ENCODE data around the gene NCBP3.
A peak's percentile ranks its signal among the peaks of the same experiment; 100 is the strongest.

The NCBP3 gene

GRCh38 chr17:3827124-3827773, 18.8 kb downstream of the NCBP3 start:
- H3K4me2 ChIP-seq (ENCODE audit: insufficient read depth, low read length) = no peak overlapping the region
- ATAC-seq (ENCODE audit: insufficient read depth, low read depth) = peak; percentile 78

GRCh38 chr17:3826191-3826590, 19.9 kb downstream of the NCBP3 start:
- Histone ChIP-seq H3K27ac (ENCODE audit: low read length) (peak overlapping the region; percentile 46; the same call in 1 of the 2 replicates), H4K20me1 (ENCODE audit: insufficient read depth, low read length) (no peaks in the 10 kb centered on the region; the same call in 1 of the 2 replicates), H3K9ac (ENCODE audit: low read depth, low read length) (no peak overlapping the region), H3K9me3 (ENCODE audit: insufficient read depth, low read length, severe bottlenecking) (no peaks in the 10 kb centered on the region), H3K36me3 (ENCODE audit: insufficient read depth, low read length) (peaks cover 94% of the 10 kb centered on the region), H3K27me3 (ENCODE audit: insufficient read depth, low read length, poor library complexity) (no peaks in the 10 kb centered on the region), H3K79me2 (ENCODE audit: insufficient read depth, low read length) (peaks cover 23% of the 10 kb centered on the region), H3K4me1 (ENCODE audit: insufficient read depth, low read length) (0 out of 2 replicates have a peak, but pooled peaks cover 4% of the 10 kb centered on the region), H3K4me3 (ENCODE audit: low read depth in 1 of 2, low read length in 2 of 2) (no peak overlapping the region), H2AFZ (ENCODE audit: low read depth, low read length) (no peak overlapping the region), H3K4me2 (ENCODE audit: insufficient read depth, low read length) (no peak overlapping the region)
- DNase-seq (no peak), ATAC-seq (ENCODE audit: insufficient read depth, low read depth) (no peak)
- TF ChIP-seq CTCF (IDR thresholded peaks at IDR 0.05; ENCODE audit: borderline replicate concordance, extremely low read depth, low read length, poor library complexity, severe bottlenecking) = no peak
- no peak for TF ChIP-seq EZH2 (IDR thresholded peaks at IDR 0.05; ENCODE audit: borderline replicate concordance, low read depth, low read length, severe bottlenecking)

More at GRCh38 chr17:3827124-3827773, 18.8 kb downstream of the NCBP3 start:
- no peaks in the 10 kb centered on the region; the same call in 1 of the 2 replicates for H4K20me1 ChIP-seq (ENCODE audit: insufficient read depth, low read length)
- H3K4me3 ChIP-seq (ENCODE audit: low read depth in 1 of 2, low read length in 2 of 2) = no peak overlapping the region
- peak; percentile 78 for DNase-seq
- no peaks in the 10 kb centered on the region for H3K27me3 ChIP-seq (ENCODE audit: insufficient read depth, low read length, poor library complexity)
- 0 out of 2 replicates have a peak, but pooled peaks cover 4% of the 10 kb centered on the region for H3K4me1 ChIP-seq (ENCODE audit: insufficient read depth, low read length)
- no peak overlapping the region for H2AFZ ChIP-seq (ENCODE audit: low read depth, low read length)
- H3K79me2 ChIP-seq (ENCODE audit: insufficient read depth, low read length) = peaks cover 25% of the 10 kb centered on the region
- H3K27ac ChIP-seq (ENCODE audit: low read length) = peak overlapping the region; percentile 20; the same call in 1 of the 2 replicates
- H3K9ac ChIP-seq (ENCODE audit: low read depth, low read length) = no peak overlapping the region
- TF ChIP-seq EZH2 (IDR thresholded peaks at IDR 0.05; ENCODE audit: borderline replicate concordance, low read depth, low read length, severe bottlenecking) = no peak
- peak; percentile 97 for TF ChIP-seq CTCF (IDR thresholded peaks at IDR 0.05; ENCODE audit: borderline replicate concordance, extremely low read depth, low read length, poor library complexity, severe bottlenecking)
- peaks cover 83% of the 10 kb centered on the region for H3K36me3 ChIP-seq (ENCODE audit: insufficient read depth, low read length)
- no peaks in the 10 kb centered on the region for H3K9me3 ChIP-seq (ENCODE audit: insufficient read depth, low read length, severe bottlenecking)

GRCh38 chr17:3821101-3821500, 24.9 kb downstream of the NCBP3 start:
- Histone ChIP-seq H3K36me3 (ENCODE audit: insufficient read depth, low read length) (peaks cover 97% of the 10 kb centered on the region), H3K27me3 (ENCODE audit: insufficient read depth, low read length, poor library complexity) (no peaks in the 10 kb centered on the region), H4K20me1 (ENCODE audit: insufficient read depth, low read length) (no peaks in the 10 kb centered on the region; the same call in 1 of the 2 replicates), H3K4me2 (ENCODE audit: insufficient read depth, low read length) (no peak overlapping the region), H3K79me2 (ENCODE audit: insufficient read depth, low read length) (no peaks in the 10 kb centered on the region), H3K9me3 (ENCODE audit: insufficient read depth, low read length, severe bottlenecking) (no peaks in the 10 kb centered on the region), H3K27ac (ENCODE audit: low read length) (no peak overlapping the region), H3K4me3 (ENCODE audit: low read depth in 1 of 2, low read length in 2 of 2) (no peak overlapping the region), H3K4me1 (ENCODE audit: insufficient read depth, low read length) (no peaks in the 10 kb centered on the region), H3K9ac (ENCODE audit: low read depth, low read length) (no peak overlapping the region), H2AFZ (ENCODE audit: low read depth, low read length) (no peak overlapping the region)
- DNase-seq (no peak), ATAC-seq (ENCODE audit: insufficient read depth, low read depth) (no peak)
- TF ChIP-seq CTCF (IDR thresholded peaks at IDR 0.05; ENCODE audit: borderline replicate concordance, extremely low read depth, low read length, poor library complexity, severe bottlenecking) = no peak
- no peak for TF ChIP-seq EZH2 (IDR thresholded peaks at IDR 0.05; ENCODE audit: borderline replicate concordance, low read depth, low read length, severe bottlenecking)

Measured in DND-41 (cell line).